NCI-H510A treated with DMSO at 0.1 percent for 48 hours (cell line): ENCODE measurements around the gene TOX3.

Experiments used
- DNase-seq: peaks from one replicate; lab custom pipeline; 2025; lab: John Stamatoyannopoulos, UW

Gene TOX3

DNA sequence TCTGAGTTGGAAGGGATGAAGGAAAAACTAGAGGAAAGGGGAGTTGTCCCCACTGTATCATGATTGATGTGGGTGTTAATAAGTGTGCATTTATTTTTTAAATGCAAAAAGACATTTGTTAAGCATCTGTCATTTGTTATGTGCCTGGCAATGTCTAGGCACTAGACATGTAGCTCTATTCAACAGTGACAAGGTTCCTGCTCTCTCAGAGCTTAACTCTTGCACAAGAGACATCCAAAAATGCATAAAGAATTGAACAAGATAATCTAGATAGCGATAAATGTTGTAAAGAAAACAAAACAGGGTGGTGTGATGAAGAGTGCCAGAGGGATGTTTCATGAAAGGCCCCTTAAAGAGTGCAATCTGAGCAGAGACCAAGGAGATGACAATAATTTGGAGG, 148.9 kb downstream of the TOX3 start:
- DNase-seq: no peak

- DNase-seq: no peak
Observed at GRCh38 chr16:52393448-52393847, 153.5 kb downstream of the TOX3 start.

DNA sequence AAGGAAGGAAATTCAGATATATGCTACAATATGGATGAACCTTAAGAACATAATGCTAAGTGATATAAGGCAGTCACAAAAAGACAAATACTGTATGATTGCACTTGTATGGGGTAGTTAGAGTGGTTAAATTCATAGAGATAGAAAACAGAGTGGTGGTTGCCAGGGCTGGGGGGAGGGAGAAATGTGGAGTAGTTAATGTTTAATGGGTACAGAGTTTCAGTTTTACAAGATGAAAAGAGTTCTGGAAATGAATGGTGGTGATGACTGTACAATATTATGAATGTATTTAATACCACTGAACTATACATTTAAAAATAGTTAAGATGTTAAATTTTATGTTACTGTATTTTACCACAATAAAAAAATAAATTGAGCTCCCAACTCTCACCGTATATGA, 157.9 kb downstream of the TOX3 start:
- DNase-seq: no peak
